OCI-LY1 (cell line): ENCODE measurements around the gene CFAP210.

Experiments used
- EZH2 ChIP-seq: fragments of 200-600 bp; sonication (generic), shearing (Covaris generic); IDR thresholded peaks from 2 replicates; pipeline ENCODE4 v1.8.0; 2017; ENCODE audit warnings: borderline replicate concordance, mixed run types, mild to moderate bottlenecking, antibody characterized with exemption, low read length, moderate library complexity, mixed read lengths
- TF ChIP-seq, protein P1 (sequence below): fragments of 200-600 bp; sonication (generic), shearing (Covaris generic); IDR thresholded peaks from 2 replicates; pipeline ENCODE4 v1.5.1; 2017; ENCODE audit warnings: mild to moderate bottlenecking, antibody characterized with exemption, low read length, moderate library complexity, mixed read lengths

DNA sequence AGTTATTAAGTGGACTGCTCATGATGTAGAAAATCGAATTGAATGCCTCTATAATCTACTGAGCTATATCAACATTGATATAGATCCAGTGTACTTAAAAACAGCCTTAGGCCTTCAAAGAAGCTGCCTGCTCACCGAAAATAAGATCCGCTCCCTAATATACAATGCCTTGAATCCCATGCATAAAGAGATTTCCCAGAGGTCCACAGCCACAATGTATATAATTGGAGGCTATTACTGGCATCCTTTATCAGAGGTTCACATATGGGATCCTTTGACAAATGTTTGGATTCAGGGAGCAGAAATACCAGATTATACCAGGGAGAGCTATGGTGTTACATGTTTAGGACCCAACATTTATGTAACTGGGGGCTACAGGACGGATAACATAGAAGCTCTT, 41.4 kb upstream of the CFAP210 start:
- TF ChIP-seq, protein P1, sequence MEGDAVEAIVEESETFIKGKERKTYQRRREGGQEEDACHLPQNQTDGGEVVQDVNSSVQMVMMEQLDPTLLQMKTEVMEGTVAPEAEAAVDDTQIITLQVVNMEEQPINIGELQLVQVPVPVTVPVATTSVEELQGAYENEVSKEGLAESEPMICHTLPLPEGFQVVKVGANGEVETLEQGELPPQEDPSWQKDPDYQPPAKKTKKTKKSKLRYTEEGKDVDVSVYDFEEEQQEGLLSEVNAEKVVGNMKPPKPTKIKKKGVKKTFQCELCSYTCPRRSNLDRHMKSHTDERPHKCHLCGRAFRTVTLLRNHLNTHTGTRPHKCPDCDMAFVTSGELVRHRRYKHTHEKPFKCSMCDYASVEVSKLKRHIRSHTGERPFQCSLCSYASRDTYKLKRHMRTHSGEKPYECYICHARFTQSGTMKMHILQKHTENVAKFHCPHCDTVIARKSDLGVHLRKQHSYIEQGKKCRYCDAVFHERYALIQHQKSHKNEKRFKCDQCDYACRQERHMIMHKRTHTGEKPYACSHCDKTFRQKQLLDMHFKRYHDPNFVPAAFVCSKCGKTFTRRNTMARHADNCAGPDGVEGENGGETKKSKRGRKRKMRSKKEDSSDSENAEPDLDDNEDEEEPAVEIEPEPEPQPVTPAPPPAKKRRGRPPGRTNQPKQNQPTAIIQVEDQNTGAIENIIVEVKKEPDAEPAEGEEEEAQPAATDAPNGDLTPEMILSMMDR, result no peak
- TF ChIP-seq EZH2, result no peak
